GM18511 (cell line): Measurements from ENCODE around the gene RANBP17.

ENCODE experiments used
- ATAC-seq: cut with Tn5 transposase; IDR thresholded peaks from one replicate; pipeline ENCODE4 v1.9.1; 2021; ENCODE audit warnings: mild to moderate bottlenecking, moderate library complexity; ENCODE audit not compliant: unreplicated experiment

The RANBP17 gene

DNA sequence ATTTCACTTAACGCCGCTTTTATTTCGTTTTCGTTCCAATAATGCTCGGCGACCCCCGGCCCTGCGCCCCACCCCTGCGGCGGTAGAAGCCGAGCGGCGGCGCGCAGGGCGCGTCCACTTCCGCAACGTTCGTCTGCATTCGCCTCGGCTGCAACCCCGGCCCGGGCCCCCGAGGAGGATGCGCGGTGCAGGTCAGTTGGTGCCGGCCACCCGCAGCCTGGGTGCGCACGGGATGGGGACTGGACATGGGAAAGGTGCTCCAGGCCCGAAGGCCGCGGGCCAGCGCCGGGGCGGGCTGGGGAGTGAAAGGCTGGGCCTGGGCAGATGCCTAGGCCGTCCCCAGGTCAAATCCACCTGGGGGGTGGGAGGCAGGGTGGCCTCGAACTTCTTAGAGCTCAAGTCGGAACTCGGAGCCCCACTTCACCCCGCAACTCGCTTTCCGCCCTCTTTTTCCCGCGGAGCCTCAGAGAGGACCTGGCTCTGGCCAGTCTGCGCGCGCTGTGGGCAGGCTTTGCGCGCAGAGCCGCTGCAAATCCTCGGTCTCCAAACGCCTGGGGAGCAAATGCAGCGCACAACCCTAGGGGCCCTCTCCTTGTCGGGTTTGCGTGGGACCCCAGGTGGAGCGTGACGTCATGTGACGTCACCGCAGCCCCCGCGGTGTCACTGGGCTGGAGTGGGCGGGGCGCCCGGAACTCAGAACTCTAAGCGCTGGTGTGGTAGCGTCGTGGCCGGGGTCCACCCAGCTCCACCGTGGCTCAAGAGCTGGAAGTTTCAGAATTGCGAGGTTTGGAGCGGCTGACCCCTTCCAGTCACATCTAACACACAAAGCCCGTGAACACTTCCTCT is 450.5 kb downstream of the RANBP17 start:
- no peak for ATAC-seq

DNA sequence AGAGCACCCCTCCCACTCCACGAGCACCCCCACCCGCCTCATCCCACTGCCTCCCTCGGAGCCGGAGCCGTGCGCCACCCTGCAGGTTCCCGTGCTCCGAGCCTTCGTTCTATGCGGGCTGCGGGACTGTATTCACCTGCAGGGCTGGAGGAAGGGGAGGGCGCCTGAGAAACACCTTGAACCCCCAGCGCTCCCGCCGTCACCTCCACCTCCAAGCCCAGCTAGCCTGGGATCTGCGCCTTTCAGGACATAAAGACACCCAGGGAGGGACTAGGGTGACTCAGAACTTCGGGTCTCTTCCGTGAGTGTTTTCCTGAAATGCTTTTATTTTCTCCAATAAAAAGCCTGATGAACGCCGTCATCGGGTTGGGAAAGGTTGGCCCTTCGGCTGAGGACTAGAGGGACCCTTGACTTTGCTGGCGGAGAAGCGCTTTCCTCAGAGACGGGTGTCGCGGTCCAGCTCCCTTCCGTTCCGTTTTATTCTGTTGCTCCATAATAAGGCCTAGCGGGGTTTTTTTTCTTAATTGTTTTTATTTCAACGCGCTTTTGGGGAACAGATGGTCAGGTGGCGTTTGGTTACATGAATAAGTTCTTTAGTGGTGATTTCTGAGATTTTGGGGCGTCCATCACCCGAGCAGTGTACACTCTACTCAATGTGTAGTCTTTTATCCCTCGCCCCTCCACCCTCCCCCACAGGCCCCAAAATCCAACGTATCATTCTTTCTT is 451.8 kb downstream of the RANBP17 start:
- ATAC-seq = no peak

DNA sequence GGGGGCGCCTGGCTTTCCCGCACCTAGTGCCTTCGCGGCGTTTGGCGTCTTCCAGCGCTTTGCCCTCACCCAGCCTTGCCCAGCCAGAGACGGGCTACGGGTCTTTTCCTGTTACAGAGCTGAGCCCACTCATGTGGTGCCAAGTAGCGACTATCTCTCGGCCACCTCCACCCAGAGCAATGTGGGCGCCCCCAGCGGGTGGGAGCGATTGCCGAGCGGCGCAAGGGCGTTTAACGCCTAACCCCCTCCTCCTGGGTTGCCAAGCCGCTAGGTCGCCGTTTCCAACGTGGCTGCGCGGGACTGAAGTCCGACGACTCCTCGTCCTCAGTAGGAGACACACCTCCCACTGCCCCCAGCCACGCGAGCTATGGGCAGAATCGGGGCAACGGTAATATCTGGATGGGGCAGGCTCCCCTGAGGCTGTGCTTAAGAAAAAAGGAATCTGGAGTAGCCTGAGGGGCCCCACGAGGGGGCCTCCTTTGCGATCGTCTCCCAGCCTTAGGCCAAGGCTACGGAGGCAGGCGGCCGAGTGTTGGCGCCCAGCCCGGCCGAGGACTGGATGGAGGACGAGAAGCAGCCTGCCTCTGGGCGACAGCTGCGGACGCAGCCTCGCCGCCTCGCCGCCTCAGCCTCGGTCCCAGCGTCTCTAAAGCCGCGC is 453.0 kb downstream of the RANBP17 start:
- ATAC-seq = no peak

DNA sequence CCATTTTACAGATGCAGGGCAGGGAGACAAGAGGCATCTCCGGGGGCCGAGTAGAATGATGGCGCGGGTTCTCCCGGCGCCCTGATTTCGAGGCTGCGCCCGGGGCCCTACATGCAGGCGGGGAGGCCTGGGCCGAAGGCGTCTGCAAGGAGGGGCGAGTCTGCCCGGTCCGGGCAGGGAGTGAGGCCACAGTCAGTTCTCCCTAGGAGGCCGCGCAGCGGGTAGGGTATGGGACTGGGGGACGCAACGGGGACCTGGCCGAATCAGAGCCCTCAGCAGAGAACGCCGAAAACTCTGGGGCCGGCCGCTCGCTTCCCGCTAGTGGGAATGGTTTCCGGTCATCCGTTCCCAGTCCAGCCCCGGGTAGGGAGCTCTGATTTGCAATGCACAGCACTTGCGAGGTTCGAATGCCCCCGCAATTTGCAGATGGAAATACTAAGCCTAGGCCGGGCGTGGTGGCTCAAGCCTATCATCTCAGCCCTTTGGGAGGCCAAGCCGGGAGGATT is 453.6 kb downstream of the RANBP17 start:
- ATAC-seq = no peak

DNA sequence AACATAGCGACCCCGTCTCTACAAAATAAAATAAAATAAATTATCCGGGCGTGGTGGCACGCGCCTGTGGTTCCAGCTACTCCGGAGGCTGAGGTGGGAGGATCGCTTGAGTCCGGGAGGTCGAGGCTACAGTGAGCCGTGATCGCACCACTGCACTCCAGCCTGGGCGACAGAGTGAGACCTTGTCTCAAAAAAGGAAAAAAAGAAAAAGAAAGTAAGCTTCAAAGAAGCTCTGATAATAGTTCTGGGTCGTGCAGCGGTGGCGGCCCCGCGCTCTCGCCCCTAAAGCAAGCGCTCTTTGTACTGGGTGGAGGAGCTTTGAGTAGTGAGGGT is 454.1 kb downstream of the RANBP17 start:
- ATAC-seq = no peak

DNA sequence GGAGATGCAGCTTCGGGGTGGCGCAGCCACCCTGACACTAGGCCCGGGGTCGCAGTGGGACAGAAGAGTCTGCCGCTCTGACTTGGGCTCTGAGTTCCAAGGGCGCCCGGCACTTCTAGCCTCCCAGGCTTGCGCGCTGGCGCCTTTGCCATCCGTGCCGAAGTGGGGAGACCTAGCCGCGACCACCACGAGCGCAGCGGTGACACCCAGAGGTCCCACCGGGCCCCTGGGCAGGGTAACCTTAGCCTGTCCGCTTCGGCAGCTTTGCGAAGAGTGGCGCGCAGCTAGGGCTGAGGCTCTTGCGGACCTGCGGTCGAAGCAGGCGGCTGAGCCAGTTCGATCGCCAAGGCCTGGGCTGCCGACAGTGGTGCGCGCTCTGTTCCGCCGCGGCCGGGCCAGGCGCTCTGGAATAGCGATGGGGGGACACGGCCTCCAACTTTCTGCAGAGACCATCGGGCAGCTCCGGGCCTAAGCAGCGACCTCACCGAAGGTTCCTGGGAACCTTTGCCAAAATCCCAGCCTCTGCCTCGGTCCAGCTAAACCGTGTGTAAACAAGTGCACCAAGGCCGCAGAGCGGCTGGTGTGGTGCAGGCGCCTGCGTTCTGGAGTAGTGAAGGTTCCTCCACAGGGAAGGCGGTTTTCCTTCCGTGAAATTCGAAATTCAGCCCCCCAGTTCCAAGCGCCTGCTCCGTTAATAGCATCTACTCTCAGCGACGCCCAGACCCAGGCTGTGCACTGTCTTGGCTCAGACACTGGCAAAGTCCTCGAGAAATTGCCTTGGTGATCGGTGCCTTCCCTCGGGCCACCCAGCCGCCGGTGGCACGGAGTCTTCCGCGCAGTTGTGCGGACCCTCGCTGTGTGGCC is 454.7 kb downstream of the RANBP17 start:
- no peak for ATAC-seq

DNA sequence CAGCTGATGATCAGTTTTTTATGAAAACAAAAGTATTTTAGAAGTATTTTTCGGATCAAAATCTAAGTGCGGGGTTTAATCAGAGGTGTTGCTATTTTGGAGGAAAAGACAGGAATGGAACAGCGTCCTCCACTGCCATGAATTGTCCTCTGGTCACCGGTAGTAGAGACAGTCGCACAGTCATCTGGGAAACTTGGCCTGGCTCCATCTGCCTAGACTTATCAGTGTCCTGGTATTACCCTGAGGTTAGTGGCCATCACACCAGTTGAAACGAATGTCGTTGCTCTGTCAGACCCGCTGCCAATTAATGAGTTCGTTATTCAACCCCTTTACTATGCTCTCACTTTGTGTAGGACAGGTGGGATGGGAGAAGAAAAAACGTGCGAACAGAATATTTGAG is 455.4 kb downstream of the RANBP17 start:
- no peak for ATAC-seq

DNA sequence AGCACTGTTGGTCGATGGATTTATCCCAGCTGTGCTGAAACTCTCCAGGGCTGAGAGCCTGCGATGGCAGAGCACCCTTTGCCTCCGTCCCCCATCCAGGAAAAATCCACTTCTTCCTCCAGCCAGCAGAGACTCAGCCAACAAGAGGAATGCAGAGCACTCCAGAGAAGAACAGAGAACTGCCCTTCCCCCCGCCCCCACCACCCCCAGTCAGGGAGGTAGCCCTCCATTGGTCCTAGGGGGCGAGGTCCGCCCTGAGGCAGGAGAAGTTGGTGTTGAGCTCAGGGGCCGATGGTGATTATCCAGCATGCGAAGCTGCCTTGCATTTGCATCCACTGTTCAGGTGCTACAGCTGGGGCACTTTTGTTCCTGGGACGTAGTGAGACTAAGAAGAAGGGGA is 456.2 kb downstream of the RANBP17 start:
- ATAC-seq = no peak

DNA sequence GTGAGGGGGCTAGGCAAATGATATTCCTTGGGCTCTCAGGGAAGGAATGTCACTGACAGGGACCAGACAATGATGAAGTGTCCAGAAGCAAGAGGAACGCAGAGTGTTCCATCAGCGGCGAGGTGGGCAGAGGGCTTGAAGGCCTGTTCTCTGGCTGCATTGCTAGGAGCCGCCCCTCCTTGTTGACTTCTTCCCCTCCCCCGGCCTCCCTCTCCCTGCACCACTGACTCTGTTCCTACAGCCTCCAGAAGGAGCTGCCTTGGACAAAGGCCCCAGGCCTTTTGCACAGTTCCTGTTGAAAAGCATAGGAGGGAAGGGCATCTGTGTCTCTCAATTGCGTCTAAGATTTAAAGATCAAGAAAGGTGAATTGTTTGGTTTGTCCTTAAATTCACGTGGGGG is 459.6 kb downstream of the RANBP17 start:
- no peak for ATAC-seq

DNA sequence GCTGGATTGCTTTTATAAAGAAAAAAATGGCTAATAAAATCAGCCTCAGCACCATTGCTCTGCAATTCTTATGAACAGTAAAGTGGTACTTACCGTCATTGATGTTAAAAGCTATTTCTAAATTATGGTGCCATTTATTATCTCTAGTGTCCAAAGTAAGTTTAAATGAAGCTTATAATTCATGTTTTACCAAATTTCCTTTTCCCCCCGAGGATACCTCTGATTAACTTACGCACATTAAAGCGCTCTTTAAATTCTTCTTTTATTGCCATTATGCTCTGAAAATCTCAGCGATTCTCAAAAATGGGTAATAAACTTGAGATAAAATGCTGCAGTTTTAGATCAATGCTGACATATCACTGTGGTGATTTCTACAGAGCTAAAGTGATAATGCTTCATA is 460.7 kb downstream of the RANBP17 start:
- ATAC-seq = no peak

DNA sequence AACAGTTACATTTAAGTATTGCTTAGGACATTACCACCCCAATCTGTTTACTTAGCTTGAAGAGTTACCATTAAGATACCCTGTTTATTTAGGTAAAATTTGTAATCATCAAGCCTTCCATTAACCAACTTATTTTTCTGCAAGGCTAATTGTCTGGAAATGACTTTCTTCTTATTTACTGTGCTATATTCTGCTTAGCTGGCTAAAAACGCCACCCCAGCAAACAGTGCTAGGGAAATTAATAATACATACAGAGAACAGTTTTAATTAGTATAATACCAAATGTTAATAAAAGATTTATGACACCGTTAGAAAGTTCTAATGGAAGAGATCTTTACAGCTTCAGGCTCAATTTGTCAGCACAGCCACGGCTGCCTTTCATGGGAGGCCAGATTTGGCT is 461.2 kb downstream of the RANBP17 start:
- ATAC-seq = no peak

DNA sequence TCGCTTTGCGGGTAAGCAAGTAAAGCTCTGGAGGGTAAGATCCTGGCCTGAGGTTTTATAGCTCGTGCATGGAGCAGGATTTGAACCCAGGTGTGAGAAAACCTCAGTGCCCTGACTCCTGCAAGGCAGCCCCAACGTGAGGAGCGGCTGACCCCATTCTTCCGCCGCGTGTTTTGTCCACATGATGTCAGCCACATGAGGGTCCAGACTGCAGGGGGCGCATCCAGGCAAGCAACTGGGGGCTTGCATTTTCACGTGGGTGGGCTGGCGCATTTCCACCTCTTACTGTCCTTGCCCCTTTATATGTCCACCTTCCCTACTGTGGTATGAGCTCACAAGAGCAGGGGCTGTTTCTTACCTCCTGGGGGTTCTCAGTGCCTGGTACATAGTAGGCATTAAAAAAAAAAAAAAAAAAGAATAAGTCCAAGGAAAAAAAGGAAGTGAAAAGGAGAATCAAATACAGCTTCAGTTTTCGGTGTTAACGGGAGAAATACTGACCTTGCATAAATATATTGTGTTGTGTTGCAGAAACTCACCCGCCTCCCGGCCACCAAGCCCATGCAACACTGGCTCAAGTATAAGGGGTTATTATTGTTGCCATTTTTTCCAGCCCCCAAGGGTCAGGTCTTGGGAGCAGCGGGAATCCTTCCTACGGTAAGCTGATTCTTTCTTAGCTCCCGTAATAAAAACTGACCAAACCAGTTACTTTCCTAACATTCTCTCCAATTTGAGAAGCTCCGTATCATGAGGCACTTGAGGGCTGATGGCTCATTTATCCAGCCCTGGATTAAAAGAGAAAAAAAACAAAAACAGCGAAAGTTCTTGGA is 462.2 kb downstream of the RANBP17 start:
- ATAC-seq = no peak

DNA sequence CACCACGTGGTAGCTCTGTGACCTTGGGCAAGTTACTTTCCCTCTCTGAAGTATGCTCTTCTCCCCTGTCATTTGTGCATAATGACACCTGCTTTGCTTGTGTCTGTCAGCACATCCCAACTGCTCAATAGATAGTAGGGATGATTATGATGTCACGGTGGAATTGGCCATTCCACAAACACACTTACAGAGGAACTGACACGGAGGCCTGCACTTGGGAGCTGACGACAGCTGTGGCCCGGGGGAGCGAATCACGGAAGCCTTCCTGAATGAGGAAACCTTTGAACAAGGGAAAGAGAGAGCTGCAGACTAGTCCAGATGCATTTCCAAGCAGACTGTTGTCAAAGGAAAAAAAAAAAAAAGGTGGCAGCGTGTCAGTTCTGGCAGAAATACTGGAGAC is 468.2 kb downstream of the RANBP17 start:
- no peak for ATAC-seq

DNA sequence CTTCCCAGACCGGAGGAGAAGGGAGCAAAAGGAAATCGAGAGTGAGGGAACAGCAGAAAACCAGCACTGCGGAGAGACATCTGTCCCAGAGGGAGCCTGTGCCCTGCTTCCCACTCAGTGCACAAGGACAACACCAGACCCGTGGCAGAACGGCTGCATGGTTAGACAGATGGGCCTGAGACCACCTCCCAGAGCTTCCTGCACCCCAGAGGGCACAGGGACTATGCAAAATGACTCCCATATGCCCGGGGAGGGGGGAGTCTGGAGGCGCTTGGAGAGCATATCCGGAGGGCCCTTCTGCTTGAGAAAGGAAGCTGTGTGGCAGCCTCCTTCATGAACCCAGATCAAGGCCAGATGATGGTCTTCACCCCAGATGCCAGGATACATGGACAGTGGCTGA is 473.8 kb downstream of the RANBP17 start:
- no peak for ATAC-seq

DNA sequence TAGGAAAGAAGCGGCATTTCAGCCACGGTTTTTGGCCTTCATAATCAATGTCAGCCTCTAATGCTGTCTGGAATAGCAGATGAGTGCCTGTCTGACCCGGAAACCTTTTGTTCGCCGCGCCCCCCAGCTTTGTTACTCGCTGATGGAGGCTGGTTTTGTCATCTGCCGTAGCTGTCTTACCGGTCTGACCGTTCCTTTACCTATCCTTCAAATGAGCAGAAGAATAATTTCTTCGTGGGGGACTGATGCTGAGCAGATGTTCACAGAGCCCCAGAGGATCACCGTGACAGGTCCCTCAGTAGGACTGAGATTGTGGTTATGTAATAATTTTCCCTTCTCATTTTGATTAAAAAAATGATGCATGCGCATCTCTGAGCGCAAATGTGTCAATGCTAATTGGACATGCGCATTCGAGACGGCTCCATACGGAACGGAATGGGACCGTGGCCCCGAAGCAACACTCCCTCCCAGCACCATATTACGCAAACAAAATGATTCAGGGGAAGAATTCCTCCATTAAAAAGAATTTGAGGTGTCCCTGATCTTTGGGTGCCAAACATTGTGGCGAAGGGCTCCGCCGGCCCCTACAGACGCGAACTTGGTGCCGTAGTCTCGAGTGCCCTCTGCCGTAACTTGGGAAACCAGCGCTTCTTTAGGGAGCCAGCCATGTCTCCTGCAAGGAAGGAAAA is 474.8 kb downstream of the RANBP17 start:
- ATAC-seq = no peak

DNA sequence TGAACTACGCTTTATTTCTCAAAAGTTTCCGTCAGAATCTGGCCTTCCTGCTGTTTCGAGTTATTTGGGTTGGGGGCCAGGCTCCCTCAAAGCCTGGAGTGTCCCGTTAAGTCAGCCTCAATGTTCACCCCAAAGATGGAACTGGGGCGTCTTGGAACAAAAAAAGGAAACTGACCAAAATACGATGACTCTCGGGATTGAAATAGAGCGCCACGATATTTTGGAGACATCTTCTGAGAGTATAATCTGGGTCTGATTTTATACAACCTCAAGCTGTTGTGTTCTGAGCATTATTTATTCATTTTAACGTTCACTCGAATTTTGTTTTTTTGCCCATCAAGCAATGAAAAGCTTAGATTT is 475.4 kb downstream of the RANBP17 start:
- ATAC-seq = no peak

DNA sequence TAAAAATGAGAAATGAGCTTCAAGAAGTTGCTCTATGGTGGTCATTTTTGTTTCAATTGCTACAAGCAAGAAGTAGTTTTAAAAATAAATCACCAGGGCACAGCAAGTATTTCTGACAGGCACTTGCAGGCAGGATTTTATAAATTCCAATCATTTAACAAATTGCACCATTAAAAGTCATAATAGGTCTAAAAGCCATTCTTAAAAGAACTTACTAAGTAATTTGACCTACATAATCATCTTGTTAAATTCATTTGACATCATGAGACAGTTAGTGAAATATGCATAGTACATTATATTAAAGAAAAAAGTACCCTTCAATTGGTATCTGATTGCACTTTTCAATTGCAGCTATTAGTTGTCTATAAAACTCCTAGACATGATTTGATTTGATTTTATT is 478.2 kb downstream of the RANBP17 start:
- ATAC-seq = no peak

DNA sequence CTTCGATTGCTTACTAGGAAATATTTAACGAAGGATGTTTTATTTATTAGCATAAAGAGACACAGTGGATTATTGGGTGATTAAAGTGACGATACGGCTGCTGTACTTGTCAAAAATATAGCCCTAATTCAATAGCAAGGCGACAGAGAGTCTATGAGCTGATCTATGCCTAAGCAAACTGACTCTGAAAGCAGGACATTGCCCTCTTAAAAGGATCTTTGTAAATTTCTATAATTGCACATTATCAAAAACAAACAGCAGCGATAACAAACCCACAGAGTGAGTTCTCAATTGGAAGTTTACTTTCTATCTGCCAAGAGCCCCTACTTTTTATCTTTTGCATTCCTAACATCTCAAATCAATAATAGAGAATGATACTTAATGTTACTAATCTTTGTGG is 478.7 kb downstream of the RANBP17 start:
- ATAC-seq = no peak

DNA sequence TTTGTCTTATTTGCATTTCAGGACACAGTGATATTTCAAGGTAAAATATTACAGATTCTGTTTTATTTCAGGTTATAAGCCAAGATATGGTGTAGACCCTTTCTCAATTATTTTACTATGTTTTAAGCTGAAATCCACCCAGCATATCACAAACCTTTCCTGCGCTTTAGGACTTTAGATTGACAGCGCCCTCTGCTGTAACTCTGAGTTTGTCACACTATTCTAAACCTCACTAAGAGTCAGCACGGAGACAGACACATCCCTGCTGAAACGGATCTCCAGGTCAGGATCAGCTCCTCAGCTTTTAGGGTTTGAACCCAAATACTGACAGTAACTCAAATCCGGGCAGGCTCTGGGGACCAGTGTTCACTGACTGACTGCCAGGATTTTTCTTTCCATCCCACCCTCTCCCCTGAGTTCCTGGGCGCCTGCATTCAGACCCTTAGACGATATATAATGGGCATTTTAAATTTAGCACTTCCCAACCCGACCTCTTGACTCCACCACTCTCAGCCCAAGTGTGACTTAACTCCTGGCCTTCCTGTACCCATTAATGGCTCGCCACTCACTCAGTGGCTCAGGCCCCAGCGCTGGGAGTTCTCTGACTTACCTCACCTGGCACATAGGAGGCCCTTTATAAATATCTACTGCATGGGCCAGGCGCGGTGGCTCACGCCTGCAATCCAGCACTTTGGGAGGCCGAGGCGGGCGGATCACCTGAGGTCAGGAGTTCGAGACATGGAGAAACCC is 480.7 kb downstream of the RANBP17 start:
- ATAC-seq = peak; percentile 79
